ENCODE measurements around the gene PRODH2.
A peak's percentile ranks its signal among the peaks of the same experiment; 100 is the strongest.

PRODH2 gene

DNA sequence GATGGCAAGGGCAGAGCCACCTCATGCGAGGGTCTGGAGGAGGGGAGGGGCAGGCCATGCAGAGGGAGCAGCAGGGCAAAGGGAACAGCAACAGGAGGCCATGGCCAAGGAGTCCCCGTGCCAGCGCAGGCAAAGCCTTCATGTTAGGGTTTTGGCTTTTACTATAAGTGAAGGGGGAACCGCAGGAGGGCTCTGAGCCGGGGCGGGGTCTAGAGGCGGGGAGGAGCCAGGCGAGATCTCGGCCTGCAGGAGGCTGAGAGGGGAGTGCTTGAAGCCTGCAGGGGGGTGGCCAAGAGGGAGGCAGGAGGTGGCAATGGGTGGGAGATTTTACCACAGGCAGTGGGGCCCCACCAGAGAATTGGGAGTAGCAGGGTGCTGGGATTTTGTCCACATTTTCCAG lies 31.0 kb downstream of the PRODH2 start:
- Histone ChIP-seq H3K36me3 (ENCODE audit: control insufficient read depth, insufficient read depth, low read length) (peaks cover 5% of the 10 kb centered on the region), H3K4me3 (ENCODE audit: insufficient read depth, low read depth, low read length, poor library complexity, severe bottlenecking) (no peak overlapping the region)
- no peak for DNase-seq

DNA sequence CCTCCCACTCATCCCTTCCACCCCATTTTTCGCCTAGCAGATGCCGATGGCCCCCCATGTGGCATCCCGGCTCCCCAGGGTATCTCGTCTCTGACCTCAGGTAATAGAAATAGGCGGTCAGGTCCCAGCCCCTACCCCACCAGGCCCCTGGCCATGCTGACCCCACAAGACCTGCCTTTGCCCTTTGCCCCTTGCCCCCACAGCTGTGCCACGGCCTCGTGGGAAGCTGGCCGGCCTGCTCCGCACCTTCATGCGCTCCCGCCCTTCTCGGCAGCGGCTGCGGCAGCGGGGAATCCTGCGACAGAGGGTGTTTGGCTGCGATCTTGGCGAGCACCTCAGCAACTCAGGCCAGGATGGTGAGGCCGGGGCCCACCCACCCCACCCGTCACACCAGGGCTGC lies 31.9 kb downstream of the PRODH2 start:
- H3K27ac ChIP-seq (ENCODE audit: insufficient read depth, low read length, poor library complexity, severe bottlenecking): no peak overlapping the region
- H3K36me3 ChIP-seq (ENCODE audit: control insufficient read depth, insufficient read depth, low read length): peaks cover 5% of the 10 kb centered on the region
- no peak for DNase-seq
- no peaks in the 10 kb centered on the region for H3K27me3 ChIP-seq (replicated peaks; ENCODE audit: control insufficient read depth, insufficient read depth, low read length, poor library complexity, severe bottlenecking)
- no peaks in the 10 kb centered on the region for H3K9me3 ChIP-seq (ENCODE audit: control insufficient read depth, low read length)
- H3K4me1 ChIP-seq (ENCODE audit: control insufficient read depth, insufficient read depth, low read length, poor library complexity, severe bottlenecking): peaks cover 7% of the 10 kb centered on the region
- H3K4me3 ChIP-seq (ENCODE audit: insufficient read depth, low read depth, low read length, poor library complexity, severe bottlenecking): no peak overlapping the region

More for the DNA sequence above, 31.0 kb downstream of the PRODH2 start:
- Histone ChIP-seq H3K27ac (ENCODE audit: insufficient read depth, low read length, poor library complexity, severe bottlenecking) (no peak overlapping the region), H3K9me3 (ENCODE audit: control insufficient read depth, low read length) (no peaks in the 10 kb centered on the region), H3K4me1 (ENCODE audit: control insufficient read depth, insufficient read depth, low read length, poor library complexity, severe bottlenecking) (no peaks in the 10 kb centered on the region), H3K27me3 (replicated peaks; ENCODE audit: control insufficient read depth, insufficient read depth, low read length, poor library complexity, severe bottlenecking) (no peaks in the 10 kb centered on the region)

DNA sequence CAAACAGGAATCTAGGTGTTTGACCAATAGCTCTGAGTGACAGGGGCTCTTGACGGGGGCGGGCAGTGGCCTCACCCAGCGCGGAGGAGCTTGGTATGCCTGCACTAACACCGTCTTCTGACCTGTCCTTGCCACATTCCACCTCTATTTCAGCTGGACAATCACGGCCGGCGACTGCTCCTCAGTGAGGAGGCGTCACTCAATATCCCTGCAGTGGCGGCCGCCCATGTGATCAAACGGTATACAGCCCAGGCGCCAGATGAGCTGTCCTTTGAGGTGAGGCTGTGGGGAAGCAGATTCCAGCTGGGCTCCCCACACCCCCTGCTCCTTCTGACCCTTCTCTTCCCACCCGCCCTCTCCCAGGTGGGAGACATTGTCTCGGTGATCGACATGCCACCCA lies 32.6 kb downstream of the PRODH2 start:
- Histone ChIP-seq H3K27ac (ENCODE audit: insufficient read depth, low read length, poor library complexity, severe bottlenecking) (no peak overlapping the region), H3K36me3 (ENCODE audit: control insufficient read depth, insufficient read depth, low read length) (peaks cover 5% of the 10 kb centered on the region), H3K9me3 (ENCODE audit: control insufficient read depth, low read length) (no peaks in the 10 kb centered on the region), H3K4me1 (ENCODE audit: control insufficient read depth, insufficient read depth, low read length, poor library complexity, severe bottlenecking) (peaks cover 8% of the 10 kb centered on the region), H3K27me3 (replicated peaks; ENCODE audit: control insufficient read depth, insufficient read depth, low read length, poor library complexity, severe bottlenecking) (no peaks in the 10 kb centered on the region), H3K4me3 (ENCODE audit: insufficient read depth, low read depth, low read length, poor library complexity, severe bottlenecking) (no peak overlapping the region)
- DNase-seq: no peak

DNA sequence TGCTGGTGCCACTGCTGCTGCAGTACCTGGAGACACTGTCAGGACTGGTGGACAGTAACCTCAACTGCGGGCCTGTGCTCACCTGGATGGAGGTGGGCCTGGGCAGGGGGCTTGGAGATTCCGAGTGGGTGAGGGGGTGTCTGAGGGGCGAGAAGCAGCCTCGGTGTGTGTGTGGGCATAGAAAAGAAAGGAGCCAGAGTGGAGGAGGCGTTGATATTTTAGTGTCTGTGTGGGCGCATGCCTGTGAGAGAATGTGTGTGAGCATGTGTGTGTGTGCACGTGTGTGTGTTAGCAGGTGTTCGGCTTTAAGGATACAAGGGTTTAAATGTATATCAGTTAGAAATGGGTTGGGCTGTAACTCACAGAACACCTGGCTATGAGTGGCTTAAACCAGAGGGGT lies 33.6 kb downstream of the PRODH2 start:
- DNase-seq: no peak
- Histone ChIP-seq H3K27me3 (replicated peaks; ENCODE audit: control insufficient read depth, insufficient read depth, low read length, poor library complexity, severe bottlenecking) (no peaks in the 10 kb centered on the region), H3K4me1 (ENCODE audit: control insufficient read depth, insufficient read depth, low read length, poor library complexity, severe bottlenecking) (peaks cover 17% of the 10 kb centered on the region), H3K36me3 (ENCODE audit: control insufficient read depth, insufficient read depth, low read length) (peaks cover 5% of the 10 kb centered on the region), H3K27ac (ENCODE audit: insufficient read depth, low read length, poor library complexity, severe bottlenecking) (no peak overlapping the region), H3K4me3 (ENCODE audit: insufficient read depth, low read depth, low read length, poor library complexity, severe bottlenecking) (no peak overlapping the region), H3K9me3 (ENCODE audit: control insufficient read depth, low read length) (no peaks in the 10 kb centered on the region)

DNA sequence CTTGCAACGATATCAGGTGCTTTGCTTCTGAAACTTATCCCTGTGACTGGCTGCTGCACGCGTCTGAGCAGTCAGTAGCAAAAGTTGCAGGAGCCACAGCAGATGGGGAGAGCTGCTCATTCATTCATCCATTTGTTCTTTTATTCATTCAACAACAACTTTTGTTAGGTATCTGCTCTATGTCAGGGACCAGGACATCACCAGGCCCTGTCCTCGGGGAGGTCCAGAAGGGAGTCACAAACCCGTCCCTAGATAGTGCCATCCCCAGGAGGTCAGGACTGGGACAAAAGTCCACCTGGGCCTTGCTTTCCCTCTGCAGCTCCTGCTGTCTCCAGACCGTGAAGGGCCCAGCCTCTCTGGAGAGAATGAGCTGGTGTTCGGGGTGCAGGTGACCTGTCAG lies 34.7 kb downstream of the PRODH2 start:
- Histone ChIP-seq H3K36me3 (ENCODE audit: control insufficient read depth, insufficient read depth, low read length) (peaks cover 3% of the 10 kb centered on the region), H3K4me1 (ENCODE audit: control insufficient read depth, insufficient read depth, low read length, poor library complexity, severe bottlenecking) (peaks cover 17% of the 10 kb centered on the region), H3K4me3 (ENCODE audit: insufficient read depth, low read depth, low read length, poor library complexity, severe bottlenecking) (no peak overlapping the region), H3K27ac (ENCODE audit: insufficient read depth, low read length, poor library complexity, severe bottlenecking) (no peak overlapping the region), H3K27me3 (replicated peaks; ENCODE audit: control insufficient read depth, insufficient read depth, low read length, poor library complexity, severe bottlenecking) (no peaks in the 10 kb centered on the region), H3K9me3 (ENCODE audit: control insufficient read depth, low read length) (no peaks in the 10 kb centered on the region)
- no peak for DNase-seq

DNA sequence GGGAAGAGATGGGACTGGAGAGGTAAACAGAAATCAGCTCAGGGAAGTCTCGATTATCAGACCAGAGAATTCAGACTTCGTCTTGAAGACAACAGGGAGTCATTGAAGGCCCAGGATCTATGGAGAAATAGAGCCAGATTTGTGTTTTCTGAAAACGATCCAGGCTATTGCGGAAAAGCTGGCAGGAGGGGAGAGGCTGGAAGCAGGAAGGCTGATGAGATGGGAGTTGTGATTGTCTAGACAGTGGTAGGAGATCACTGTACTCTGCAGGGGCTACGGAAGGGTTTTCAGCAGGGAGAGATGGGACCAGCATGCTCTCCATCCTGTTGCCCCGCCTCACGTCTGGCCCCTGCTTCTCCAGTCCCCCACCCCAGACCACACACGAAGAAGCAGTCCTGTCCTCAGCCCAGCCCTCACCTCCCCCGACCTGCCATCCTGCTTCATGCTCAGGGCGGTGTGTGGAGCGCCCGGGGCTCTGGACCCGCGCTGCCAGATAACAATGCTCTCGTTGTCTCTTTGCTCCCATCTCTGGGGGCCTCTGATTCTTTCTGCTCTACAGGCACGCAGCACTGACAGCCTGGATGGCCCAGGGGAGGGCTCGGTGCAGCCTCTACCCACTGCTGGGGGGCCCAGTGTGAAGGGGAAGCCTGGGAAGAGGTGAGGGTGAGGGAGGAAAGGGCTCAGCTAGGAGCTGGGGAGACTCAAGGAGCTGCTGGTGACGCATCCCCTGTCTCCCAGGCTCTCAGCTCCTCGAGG lies 35.4 kb downstream of the PRODH2 start:
- DNase-seq: no peak
- Histone ChIP-seq H3K27me3 (replicated peaks; ENCODE audit: control insufficient read depth, insufficient read depth, low read length, poor library complexity, severe bottlenecking) (no peaks in the 10 kb centered on the region), H3K36me3 (ENCODE audit: control insufficient read depth, insufficient read depth, low read length) (no peaks in the 10 kb centered on the region), H3K27ac (ENCODE audit: insufficient read depth, low read length, poor library complexity, severe bottlenecking) (no peak overlapping the region), H3K4me3 (ENCODE audit: insufficient read depth, low read depth, low read length, poor library complexity, severe bottlenecking) (no peak overlapping the region), H3K9me3 (ENCODE audit: control insufficient read depth, low read length) (no peaks in the 10 kb centered on the region), H3K4me1 (ENCODE audit: control insufficient read depth, insufficient read depth, low read length, poor library complexity, severe bottlenecking) (peaks cover 17% of the 10 kb centered on the region)

DNA sequence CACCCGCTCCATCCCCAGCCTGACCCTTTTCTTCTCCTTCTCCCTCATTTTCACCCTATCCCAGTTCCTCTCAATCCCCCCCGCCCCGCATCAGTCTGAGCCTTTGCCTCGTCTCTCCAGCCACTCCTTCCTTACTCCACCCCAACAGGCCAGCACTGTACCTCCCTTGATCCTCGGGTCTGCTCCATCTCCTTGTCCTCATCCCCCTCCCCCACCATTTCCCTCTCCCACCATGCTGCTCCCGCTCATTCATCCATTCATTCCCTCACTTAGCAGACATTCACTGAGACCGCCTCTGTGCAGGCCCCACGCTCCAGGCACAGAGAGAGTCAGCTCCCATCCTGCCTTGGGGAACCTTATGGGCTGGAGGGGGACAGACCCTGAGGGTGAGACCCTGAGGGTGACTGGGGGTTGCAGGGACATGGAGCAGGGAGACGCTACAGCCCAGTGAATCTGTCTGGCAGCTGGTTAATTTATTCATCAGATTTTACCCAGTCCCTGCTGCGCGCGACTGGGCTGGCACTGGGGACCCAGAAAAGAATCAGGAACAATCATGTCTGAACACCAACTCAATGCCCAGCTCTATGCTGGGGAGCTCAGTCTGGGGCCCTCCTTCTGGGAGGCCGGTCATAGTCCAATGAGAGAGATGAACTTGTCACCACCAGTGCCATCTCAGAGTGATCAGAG lies 36.4 kb downstream of the PRODH2 start:
- Histone ChIP-seq H3K4me3 (ENCODE audit: insufficient read depth, low read depth, low read length, poor library complexity, severe bottlenecking) (peak overlapping the region; percentile 59), H3K27ac (ENCODE audit: insufficient read depth, low read length, poor library complexity, severe bottlenecking) (no peak overlapping the region)
- DNase-seq: no peak

DNA sequence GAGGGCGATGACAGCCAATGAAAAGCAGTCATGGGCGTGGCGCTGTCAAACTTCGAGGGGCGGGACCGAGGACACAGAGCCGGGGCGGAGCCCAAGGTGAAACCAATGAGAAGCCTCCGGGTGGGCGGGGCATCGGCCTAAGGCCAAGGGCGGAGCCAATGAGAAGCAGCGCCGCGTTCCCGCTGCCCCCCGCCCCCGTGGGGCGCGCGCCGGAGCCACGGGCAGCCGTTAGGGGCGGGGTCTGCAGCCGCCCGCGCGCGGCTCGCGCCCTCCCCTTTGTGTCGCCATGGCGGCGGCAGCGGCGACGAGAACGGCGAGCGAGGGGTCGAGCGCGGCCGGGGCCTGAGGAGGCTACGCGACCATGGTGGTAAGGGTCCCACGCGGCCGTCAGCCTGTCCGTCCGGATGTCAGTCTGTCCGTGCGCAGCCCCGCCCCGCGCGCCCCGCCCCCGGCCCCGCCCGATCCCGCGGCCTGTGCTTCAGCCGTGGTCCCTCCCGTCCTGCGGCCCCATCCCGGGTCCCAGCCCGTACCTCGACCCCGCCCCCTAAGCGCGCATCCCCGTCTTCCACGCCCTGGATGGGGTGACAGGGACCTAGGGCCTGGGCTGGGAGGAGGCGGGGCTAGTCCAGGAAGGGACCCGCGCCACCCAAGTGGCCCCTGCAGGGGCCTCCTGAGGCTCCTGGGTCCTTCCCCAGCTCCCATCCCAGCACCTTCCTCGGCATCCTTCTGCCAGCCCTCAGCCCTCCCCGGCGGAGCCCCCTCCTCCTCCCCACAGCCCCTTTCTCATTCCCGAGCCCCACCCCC lies 37.1 kb downstream of the PRODH2 start, which contains the start of gene ARHGAP33:
ARHGAP33 (plus strand) TSS at position 267 of the 804 bp plus-strand sequence; CDS start at position 362, 95 bp downstream.
- Histone ChIP-seq H3K9me3 (ENCODE audit: control insufficient read depth, low read length) (no peaks in the 10 kb centered on the region), H3K4me3 (ENCODE audit: insufficient read depth, low read depth, low read length, poor library complexity, severe bottlenecking) (peak within 1 kb of the TSS; percentile 59), H3K27me3 (replicated peaks; ENCODE audit: control insufficient read depth, insufficient read depth, low read length, poor library complexity, severe bottlenecking) (no peaks in the 10 kb centered on the region), H3K36me3 (ENCODE audit: control insufficient read depth, insufficient read depth, low read length) (no peaks in the 10 kb centered on the region), H3K4me1 (ENCODE audit: control insufficient read depth, insufficient read depth, low read length, poor library complexity, severe bottlenecking) (peaks cover 17% of the 10 kb centered on the region), H3K27ac (ENCODE audit: insufficient read depth, low read length, poor library complexity, severe bottlenecking) (no peak within 1 kb of the TSS)
- peak; percentile 97 to 99 (median 97) for DNase-seq

More for the DNA sequence above, 36.4 kb downstream of the PRODH2 start:
- Histone ChIP-seq H3K9me3 (ENCODE audit: control insufficient read depth, low read length) (no peaks in the 10 kb centered on the region), H3K4me1 (ENCODE audit: control insufficient read depth, insufficient read depth, low read length, poor library complexity, severe bottlenecking) (peaks cover 17% of the 10 kb centered on the region), H3K36me3 (ENCODE audit: control insufficient read depth, insufficient read depth, low read length) (no peaks in the 10 kb centered on the region), H3K27me3 (replicated peaks; ENCODE audit: control insufficient read depth, insufficient read depth, low read length, poor library complexity, severe bottlenecking) (no peaks in the 10 kb centered on the region)

DNA sequence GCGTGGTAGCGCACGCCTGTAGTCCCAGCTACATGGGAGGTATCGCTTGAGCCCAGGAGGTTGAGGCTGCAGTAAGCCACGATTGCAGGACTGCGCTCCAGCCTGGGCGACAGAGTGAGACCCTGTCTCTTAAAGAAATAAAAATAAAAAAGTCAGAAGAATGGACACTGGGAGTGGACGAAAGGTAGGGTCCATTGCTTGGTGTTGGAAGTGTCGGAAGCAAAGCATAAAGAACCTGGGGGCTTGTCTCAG lies 37.7 kb downstream of the PRODH2 start:
- peak overlapping the region; percentile 50 for H3K4me3 ChIP-seq (ENCODE audit: insufficient read depth, low read depth, low read length, poor library complexity, severe bottlenecking)
- no peaks in the 10 kb centered on the region for H3K27me3 ChIP-seq (replicated peaks; ENCODE audit: control insufficient read depth, insufficient read depth, low read length, poor library complexity, severe bottlenecking)
- H3K4me1 ChIP-seq (ENCODE audit: control insufficient read depth, insufficient read depth, low read length, poor library complexity, severe bottlenecking): peaks cover 17% of the 10 kb centered on the region
- H3K36me3 ChIP-seq (ENCODE audit: control insufficient read depth, insufficient read depth, low read length): no peaks in the 10 kb centered on the region
- H3K27ac ChIP-seq (ENCODE audit: insufficient read depth, low read length, poor library complexity, severe bottlenecking): no peak overlapping the region
- DNase-seq: no peak
- no peaks in the 10 kb centered on the region for H3K9me3 ChIP-seq (ENCODE audit: control insufficient read depth, low read length)
